HepG2 (cell line): ENCODE data around the gene MRPL28. TPM values are rescaled to one million over a fixed set of nuclear protein-coding genes. Genes with fewer than 3 reads are reported as not detected.
A peak's percentile ranks its signal among the peaks of the same experiment; 100 is the strongest.

Experiments
- ARID2 ChIP-seq: sonication (generic); formaldehyde crosslinking; IDR thresholded peaks from 2 replicates; pipeline ENCODE4 v1.8.1; 2022; ENCODE audit warnings: mild to moderate bottlenecking, missing genetic modification reagents, borderline replicate concordance
- ATAD3A ChIP-seq: sonication (generic); formaldehyde crosslinking; IDR thresholded peaks from 2 replicates; pipeline ENCODE4 v1.4.0; 2020; ENCODE audit warnings: missing genetic modification reagents
- CCAR2 ChIP-seq: fragments of 200-400 bp; formaldehyde crosslinking; optimal IDR thresholded peaks from 2 replicates; pipeline ENCODE3; 2018; ENCODE audit warnings: low read depth, mild to moderate bottlenecking, low read length, moderate library complexity
- CENPT ChIP-seq: sonication (generic); formaldehyde crosslinking; IDR thresholded peaks from 2 replicates; pipeline ENCODE4 v1.8.0; 2022; ENCODE audit warnings: low read depth, mild to moderate bottlenecking, moderate library complexity, missing genetic modification reagents
- FOSL2 ChIP-seq: sonication (generic); formaldehyde crosslinking; IDR thresholded peaks from 2 replicates; pipeline ENCODE4 v1.4.0; 2020; ENCODE audit warnings: missing genetic modification reagents
- FOXJ3 ChIP-seq: sonication (generic); formaldehyde crosslinking; IDR thresholded peaks from 2 replicates; pipeline ENCODE4 v1.4.0; 2020; ENCODE audit warnings: missing genetic modification reagents, mild to moderate bottlenecking, borderline replicate concordance
- GABPB1 ChIP-seq: IDR thresholded peaks from 2 replicates; pipeline ENCODE4 v1.6.1; 2016; ENCODE audit warnings: mild to moderate bottlenecking, missing genetic modification reagents, moderate library complexity, missing compliant biosample characterization
- GTF3A ChIP-seq: sonication (generic); formaldehyde crosslinking; conservative IDR thresholded peaks from 2 replicates; pipeline ENCODE4 v1.4.0; 2020; ENCODE audit warnings: mild to moderate bottlenecking, missing genetic modification reagents
- HNF4A ChIP-seq: sonication (generic); formaldehyde crosslinking; IDR thresholded peaks from 2 replicates; pipeline ENCODE4 v1.4.0; 2020; ENCODE audit warnings: missing genetic modification reagents
- IKZF1 ChIP-seq: fragments of 450-650 bp; IDR thresholded peaks from 2 replicates; pipeline ENCODE4 v1.7.1; 2016
- IRF2 ChIP-seq: IDR thresholded peaks from 2 replicates; pipeline ENCODE4 v1.6.1; 2018; ENCODE audit warnings: missing genetic modification reagents, missing compliant biosample characterization
- JDP2 ChIP-seq: sonication (generic); formaldehyde crosslinking; IDR thresholded peaks from 2 replicates; pipeline ENCODE4 v1.8.1; 2022; ENCODE audit warnings: missing genetic modification reagents, borderline replicate concordance
- JUND ChIP-seq: sonication (generic); formaldehyde crosslinking; IDR thresholded peaks from 2 replicates; pipeline ENCODE4 v1.8.0; 2022; ENCODE audit warnings: mild to moderate bottlenecking, missing genetic modification reagents
- MAFF ChIP-seq: IDR thresholded peaks from 2 replicates; pipeline ENCODE4 v1.6.1; 2011; ENCODE audit warnings: low read depth, low read length, improper control_type of control experiment
- MYNN ChIP-seq: sonication (generic); formaldehyde crosslinking; IDR thresholded peaks from 2 replicates; pipeline ENCODE4 v1.4.0; 2020; ENCODE audit warnings: mild to moderate bottlenecking, low read depth, missing genetic modification reagents
- NCOA5 ChIP-seq: sonication (generic); formaldehyde crosslinking; IDR thresholded peaks from 2 replicates; pipeline ENCODE4 v1.4.0; 2020; ENCODE audit warnings: missing genetic modification reagents
- NFIC ChIP-seq: IDR thresholded peaks from 2 replicates; pipeline ENCODE4 v1.6.1; 2012; ENCODE audit warnings: mild to moderate bottlenecking, low read length, inconsistent platforms
- NR3C1 ChIP-seq: sonication (generic); formaldehyde crosslinking; IDR thresholded peaks from 2 replicates; pipeline ENCODE4 v1.4.0; 2020; ENCODE audit warnings: missing genetic modification reagents
- RBM39 ChIP-seq: fragments of 200-400 bp; formaldehyde crosslinking; IDR thresholded peaks from one replicate; pipeline ENCODE4 v1.6.1; 2018; ENCODE audit warnings: antibody characterized with exemption, mild to moderate bottlenecking, low read depth, low read length; ENCODE audit not compliant: poor library complexity, severe bottlenecking
- RXRB ChIP-seq: IDR thresholded peaks from 2 replicates; pipeline ENCODE4 v1.6.1; 2016; ENCODE audit warnings: borderline replicate concordance, missing genetic modification reagents, missing compliant biosample characterization
- SIN3A ChIP-seq: IDR thresholded peaks from 2 replicates; pipeline ENCODE4 v1.6.1; 2011; ENCODE audit warnings: low read depth, mild to moderate bottlenecking, control low read depth, low read length, borderline replicate concordance
- SRSF9 ChIP-seq: fragments of 200-400 bp; formaldehyde crosslinking; IDR thresholded peaks from 2 replicates; pipeline ENCODE4 v1.6.1; 2018; ENCODE audit warnings: borderline replicate concordance, mild to moderate bottlenecking, low read depth, low read length; ENCODE audit not compliant: insufficient read depth, poor library complexity, severe bottlenecking
- TBX2 ChIP-seq: sonication (generic); formaldehyde crosslinking; IDR thresholded peaks from 2 replicates; pipeline ENCODE4 v1.5.0; 2020; ENCODE audit warnings: missing genetic modification reagents, mild to moderate bottlenecking, borderline replicate concordance
- TSC22D2 ChIP-seq: sonication (generic); formaldehyde crosslinking; IDR thresholded peaks from 2 replicates; pipeline ENCODE4 v1.5.1; 2020; ENCODE audit warnings: missing genetic modification reagents, mild to moderate bottlenecking, borderline replicate concordance
- U2AF2 ChIP-seq: fragments of 200-400 bp; formaldehyde crosslinking; IDR thresholded peaks from 2 replicates; pipeline ENCODE4 v1.6.1; 2017; ENCODE audit warnings: low read depth, mild to moderate bottlenecking, low read length
- ZKSCAN1 ChIP-seq: fragments of 150-350 bp; IDR thresholded peaks from 2 replicates; pipeline ENCODE4 v1.6.1; 2014; ENCODE audit warnings: low read length
- ZNF121 ChIP-seq: sonication (generic); formaldehyde crosslinking; IDR thresholded peaks from 2 replicates; pipeline ENCODE4 v1.5.0; 2020; ENCODE audit warnings: mild to moderate bottlenecking, missing genetic modification reagents
- ZNF251 ChIP-seq: sonication (generic); formaldehyde crosslinking; IDR thresholded peaks from 2 replicates; pipeline ENCODE4 v1.9.0; 2021; ENCODE audit warnings: mild to moderate bottlenecking, missing genetic modification reagents
- ZNF317 ChIP-seq: sonication (generic); formaldehyde crosslinking; IDR thresholded peaks from 2 replicates; pipeline ENCODE4 v1.5.0; 2020; ENCODE audit warnings: mild to moderate bottlenecking, missing genetic modification reagents
- ZNF329 ChIP-seq: sonication (generic); formaldehyde crosslinking; IDR thresholded peaks from 2 replicates; pipeline ENCODE4 v1.9.0; 2021; ENCODE audit warnings: low read depth, mild to moderate bottlenecking, missing genetic modification reagents
- ZNF569 ChIP-seq: sonication (generic); formaldehyde crosslinking; IDR thresholded peaks from 2 replicates; pipeline ENCODE4 v1.5.0; 2020; ENCODE audit warnings: mild to moderate bottlenecking, missing genetic modification reagents, moderate library complexity, borderline replicate concordance
- ZNF780A ChIP-seq: sonication (generic); formaldehyde crosslinking; IDR thresholded peaks from 2 replicates; pipeline ENCODE4 v1.8.0; 2022; ENCODE audit warnings: mild to moderate bottlenecking, missing genetic modification reagents, moderate library complexity
- polyA plus RNA-seq, 8 experiments: library from polyadenylated mRNA; depleted of rRNA in 3 of 8; stranded (reverse) in 7 of 8; unstranded in 1 of 8; fragments of >200 nt; fragmentation: Illumina TruSeq in 4 of 8; extraction: Trizol in 4 of 8; gene quantifications; 2 replicates each; pipeline versions ENCODE4 v1.2.1 to v1.2.3, GENCODE V29; 2011 to 2016; ENCODE audit warnings: low read depth in 4 of 8, missing spikeins in 1 of 8, mixed read lengths in 1 of 8; ENCODE audit not compliant: insufficient read depth in 1 of 8
- total RNA-seq, 5 experiments: library from RNA; depleted of rRNA; stranded (reverse); fragments of >200 nt; fragmentation: Illumina TruSeq; extraction: Trizol; gene quantifications; 2 replicates each; pipeline ENCODE4 v1.2.3, GENCODE V29; 2016; ENCODE audit warnings: low read depth in 1 of 5
- TF ChIP-seq, protein P1 (sequence below): sonication (generic); formaldehyde crosslinking; IDR thresholded peaks from 2 replicates; pipeline ENCODE4 v1.4.0; 2020; ENCODE audit warnings: mild to moderate bottlenecking, low read depth, missing genetic modification reagents

The MRPL28 gene
- total and polyA plus RNA-seq, 2 of the 13 experiments (the other 11 are each of a cell fraction or from before 2014, with no cell fraction given): 114 to 135 TPM

DNA sequence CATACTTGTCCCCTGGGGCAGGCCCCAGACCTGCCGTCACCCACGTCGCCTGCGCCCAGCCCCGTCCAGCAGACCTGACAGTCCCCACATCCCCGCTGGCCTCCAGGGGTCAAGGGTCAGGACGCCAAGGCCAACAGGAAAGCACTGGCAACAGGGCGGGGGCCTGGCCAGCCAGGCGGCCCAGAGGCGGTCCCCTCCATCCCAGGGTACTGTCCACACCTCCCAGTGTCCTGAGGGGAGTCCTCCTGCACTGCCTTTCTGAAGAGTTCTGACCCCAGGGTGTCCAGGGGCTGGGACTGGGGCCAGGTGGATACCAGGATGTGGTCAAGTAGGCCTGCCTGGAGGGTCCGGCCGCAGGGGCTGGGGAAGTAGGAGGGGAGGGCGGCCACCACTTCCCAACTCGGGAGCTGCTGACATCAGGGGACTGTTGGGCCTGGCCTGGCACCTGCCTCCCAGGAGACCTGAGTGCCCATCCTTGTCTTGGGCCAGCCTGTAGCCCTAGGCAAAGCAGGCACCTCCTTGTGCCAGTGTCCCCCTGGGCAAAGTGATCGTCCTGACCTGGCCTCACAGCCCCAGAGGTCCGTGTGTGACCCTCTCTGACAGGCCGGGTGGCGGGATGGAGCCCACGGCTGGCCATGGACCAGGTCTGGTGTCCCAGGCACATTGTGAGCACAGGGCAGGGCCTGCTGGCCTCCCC, 11.1 kb downstream of the MRPL28 start (continued):
- no peak for TF ChIP-seq ARID2
- TF ChIP-seq RBM39: no peak
- no peak for TF ChIP-seq ZNF251 (CRISPR knock-in tag)
- TF ChIP-seq JUND (CRISPR knock-in tag): no peak; the same call in 1 of the 2 replicates
- TF ChIP-seq JDP2 (CRISPR knock-in tag): no peak
- TF ChIP-seq CENPT (CRISPR knock-in tag): peak; percentile 33; the same call in 1 of the 2 replicates
- no peak for TF ChIP-seq ZNF329
- TF ChIP-seq TSC22D2: no peak
- no peak for TF ChIP-seq U2AF2
- TF ChIP-seq SRSF9: no peak
- no peak for TF ChIP-seq ZNF569
- no peak for TF ChIP-seq NR3C1
- no peak for TF ChIP-seq ZNF780A (CRISPR knock-in tag)
- peak; percentile 83; the same call in 1 of the 2 replicates for TF ChIP-seq TBX2 (CRISPR knock-in tag)
- no peak for TF ChIP-seq FOXJ3 (CRISPR knock-in tag)
- TF ChIP-seq ZKSCAN1: no peak
- TF ChIP-seq ATAD3A (CRISPR knock-in tag): no peak
- no peak for TF ChIP-seq IKZF1
- no peak for TF ChIP-seq CCAR2
- peak; percentile 67; the same call in 1 of the 2 replicates for TF ChIP-seq IRF2
- no peak for TF ChIP-seq SIN3A
- no peak for TF ChIP-seq NCOA5 (CRISPR knock-in tag)
- TF ChIP-seq NFIC: no peak
- TF ChIP-seq GABPB1 (CRISPR knock-in tag): peak; percentile 65
- TF ChIP-seq HNF4A (CRISPR knock-in tag): peak; percentile 81
- no peak for TF ChIP-seq GTF3A (CRISPR knock-in tag)
- peak; percentile 43; the same call in 1 of the 2 replicates for TF ChIP-seq ZNF317 (CRISPR knock-in tag)
- TF ChIP-seq RXRB (CRISPR knock-in tag): peak; percentile 88
- no peak for TF ChIP-seq MAFF
- no peak for TF ChIP-seq FOSL2 (CRISPR knock-in tag)
- TF ChIP-seq, protein P1, sequence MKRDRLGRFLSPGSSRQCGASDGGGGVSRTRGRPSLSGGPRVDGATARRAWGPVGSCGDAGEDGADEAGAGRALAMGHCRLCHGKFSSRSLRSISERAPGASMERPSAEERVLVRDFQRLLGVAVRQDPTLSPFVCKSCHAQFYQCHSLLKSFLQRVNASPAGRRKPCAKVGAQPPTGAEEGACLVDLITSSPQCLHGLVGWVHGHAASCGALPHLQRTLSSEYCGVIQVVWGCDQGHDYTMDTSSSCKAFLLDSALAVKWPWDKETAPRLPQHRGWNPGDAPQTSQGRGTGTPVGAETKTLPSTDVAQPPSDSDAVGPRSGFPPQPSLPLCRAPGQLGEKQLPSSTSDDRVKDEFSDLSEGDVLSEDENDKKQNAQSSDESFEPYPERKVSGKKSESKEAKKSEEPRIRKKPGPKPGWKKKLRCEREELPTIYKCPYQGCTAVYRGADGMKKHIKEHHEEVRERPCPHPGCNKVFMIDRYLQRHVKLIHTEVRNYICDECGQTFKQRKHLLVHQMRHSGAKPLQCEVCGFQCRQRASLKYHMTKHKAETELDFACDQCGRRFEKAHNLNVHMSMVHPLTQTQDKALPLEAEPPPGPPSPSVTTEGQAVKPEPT (CRISPR knock-in tag): no peak
- no peak for TF ChIP-seq ZNF121 (CRISPR knock-in tag)
- TF ChIP-seq MYNN: no peak
